Measurements from ENCODE around the gene PLD6.

The PLD6 gene

GRCh38 chr17:17153071-17153470 lies 53.1 kb downstream of the PLD6 start:
- H3K4me3 ChIP-seq (ENCODE audit: severe bottlenecking), result no peak overlapping the region
- TF ChIP-seq CTCF (IDR thresholded peaks at IDR 0.05; ENCODE audit: poor library complexity, severe bottlenecking), result no peak
- H3K4me1 ChIP-seq (ENCODE audit: insufficient read depth, poor library complexity, severe bottlenecking), result peaks cover 29% of the 10 kb centered on the region
- no peak overlapping the region for H3K27ac ChIP-seq (ENCODE audit: poor library complexity, severe bottlenecking)
- no peaks in the 10 kb centered on the region for H3K9me3 ChIP-seq (ENCODE audit: severe bottlenecking)
- DNase-seq (ENCODE audit: low spot score) (no peak), ATAC-seq (ENCODE audit: low read depth) (no peak)
- peaks cover 95% of the 10 kb centered on the region for H3K36me3 ChIP-seq (ENCODE audit: low read depth)
- no peaks in the 10 kb centered on the region for H3K27me3 ChIP-seq (ENCODE audit: insufficient read depth, poor library complexity, severe bottlenecking)

GRCh38 chr17:17152385-17152784 lies 53.7 kb downstream of the PLD6 start:
- Histone ChIP-seq H3K4me3 (ENCODE audit: severe bottlenecking) (no peak overlapping the region), H3K9me3 (ENCODE audit: severe bottlenecking) (no peaks in the 10 kb centered on the region), H3K4me1 (ENCODE audit: insufficient read depth, poor library complexity, severe bottlenecking) (peaks cover 29% of the 10 kb centered on the region), H3K36me3 (ENCODE audit: low read depth) (peaks cover 96% of the 10 kb centered on the region), H3K27me3 (ENCODE audit: insufficient read depth, poor library complexity, severe bottlenecking) (no peaks in the 10 kb centered on the region), H3K27ac (ENCODE audit: poor library complexity, severe bottlenecking) (peak overlapping the region; percentile 85)
- no peak for TF ChIP-seq CTCF (IDR thresholded peaks at IDR 0.05; ENCODE audit: poor library complexity, severe bottlenecking)
- ATAC-seq (ENCODE audit: low read depth) (no peak), DNase-seq (ENCODE audit: low spot score) (no peak)

- no peaks in the 10 kb centered on the region for H3K9me3 ChIP-seq (ENCODE audit: severe bottlenecking)
- peak overlapping the region; percentile 85 for H3K27ac ChIP-seq (ENCODE audit: poor library complexity, severe bottlenecking)
- ATAC-seq (ENCODE audit: low read depth) (peak; percentile 82), DNase-seq (ENCODE audit: low spot score) (peak; percentile 89)
- no peak for TF ChIP-seq CTCF (IDR thresholded peaks at IDR 0.05; ENCODE audit: poor library complexity, severe bottlenecking)
- H3K27me3 ChIP-seq (ENCODE audit: insufficient read depth, poor library complexity, severe bottlenecking), result no peaks in the 10 kb centered on the region
- H3K4me1 ChIP-seq (ENCODE audit: insufficient read depth, poor library complexity, severe bottlenecking), result peaks cover 29% of the 10 kb centered on the region
- no peak overlapping the region for H3K4me3 ChIP-seq (ENCODE audit: severe bottlenecking)
- H3K36me3 ChIP-seq (ENCODE audit: low read depth), result peaks cover 96% of the 10 kb centered on the region
Observed at GRCh38 chr17:17151962-17152361, 54.2 kb downstream of the PLD6 start.

- ATAC-seq (ENCODE audit: low read depth) (peak; percentile 13), DNase-seq (ENCODE audit: low spot score) (no peak)
- peak overlapping the region; percentile 85 for H3K27ac ChIP-seq (ENCODE audit: poor library complexity, severe bottlenecking)
- peaks cover 29% of the 10 kb centered on the region for H3K4me1 ChIP-seq (ENCODE audit: insufficient read depth, poor library complexity, severe bottlenecking)
- no peaks in the 10 kb centered on the region for H3K27me3 ChIP-seq (ENCODE audit: insufficient read depth, poor library complexity, severe bottlenecking)
- no peaks in the 10 kb centered on the region for H3K9me3 ChIP-seq (ENCODE audit: severe bottlenecking)
- peaks cover 96% of the 10 kb centered on the region for H3K36me3 ChIP-seq (ENCODE audit: low read depth)
- no peak overlapping the region for H3K4me3 ChIP-seq (ENCODE audit: severe bottlenecking)
- TF ChIP-seq CTCF (IDR thresholded peaks at IDR 0.05; ENCODE audit: poor library complexity, severe bottlenecking), result no peak
Observed at GRCh38 chr17:17151541-17151940, 54.6 kb downstream of the PLD6 start.

- peak overlapping the region; percentile 85 for H3K27ac ChIP-seq (ENCODE audit: poor library complexity, severe bottlenecking)
- DNase-seq (ENCODE audit: low spot score), result no peak
Observed at GRCh38 chr17:17151055-17151454, 55.1 kb downstream of the PLD6 start.

More at GRCh38 chr17:17151055-17151454, 55.1 kb downstream of the PLD6 start:
- no peak for TF ChIP-seq CTCF (IDR thresholded peaks at IDR 0.05; ENCODE audit: poor library complexity, severe bottlenecking)
- Histone ChIP-seq H3K4me3 (ENCODE audit: severe bottlenecking) (no peak overlapping the region), H3K9me3 (ENCODE audit: severe bottlenecking) (no peaks in the 10 kb centered on the region), H3K27me3 (ENCODE audit: insufficient read depth, poor library complexity, severe bottlenecking) (no peaks in the 10 kb centered on the region), H3K36me3 (ENCODE audit: low read depth) (peaks cover 96% of the 10 kb centered on the region), H3K4me1 (ENCODE audit: insufficient read depth, poor library complexity, severe bottlenecking) (peaks cover 29% of the 10 kb centered on the region)
- peak; percentile 59 for ATAC-seq (ENCODE audit: low read depth)
